HepG2 (cell line): Measurements from ENCODE around the gene CYP2A13. TPM values are rescaled to one million over a fixed set of nuclear protein-coding genes. Genes with fewer than 3 reads are reported as not detected.

ENCODE experiments used
- DMAP1 ChIP-seq: IDR thresholded peaks from 2 replicates; pipeline ENCODE4 v1.6.1; 2016
- GATAD2A ChIP-seq: IDR thresholded peaks from 2 replicates; pipeline ENCODE4 v1.6.1; 2016
- HNRNPLL ChIP-seq: fragments of 200-400 bp; formaldehyde crosslinking; IDR thresholded peaks from 2 replicates; pipeline ENCODE4 v1.6.1; 2017; ENCODE audit warnings: mild to moderate bottlenecking, low read depth, low read length; ENCODE audit not compliant: poor library complexity, severe bottlenecking
- KDM2A ChIP-seq: sonication (generic); formaldehyde crosslinking; IDR thresholded peaks from 2 replicates; pipeline ENCODE4 v1.4.0; 2020; ENCODE audit warnings: low read depth, missing genetic modification reagents, borderline replicate concordance
- RARA ChIP-seq: IDR thresholded peaks from 2 replicates; pipeline ENCODE4 v1.6.1; 2016; ENCODE audit warnings: missing genetic modification reagents, missing compliant biosample characterization
- RXRA ChIP-seq: sonication (generic); formaldehyde crosslinking; IDR thresholded peaks from 2 replicates; pipeline ENCODE4 v1.5.1; 2020; ENCODE audit warnings: missing genetic modification reagents
- RXRB ChIP-seq: IDR thresholded peaks from 2 replicates; pipeline ENCODE4 v1.6.1; 2016; ENCODE audit warnings: borderline replicate concordance, missing genetic modification reagents, missing compliant biosample characterization
- polyA plus RNA-seq, 8 experiments: library from polyadenylated mRNA; depleted of rRNA in 3 of 8; stranded (reverse) in 7 of 8; unstranded in 1 of 8; fragments of >200 nt; fragmentation: Illumina TruSeq in 4 of 8; extraction: Trizol in 4 of 8; gene quantifications; 2 replicates each; pipeline versions ENCODE4 v1.2.1 to v1.2.3, GENCODE V29; 2011 to 2016; ENCODE audit warnings: low read depth in 4 of 8, missing spikeins in 1 of 8, mixed read lengths in 1 of 8; ENCODE audit not compliant: insufficient read depth in 1 of 8
- total RNA-seq, 5 experiments: library from RNA; depleted of rRNA; stranded (reverse); fragments of >200 nt; fragmentation: Illumina TruSeq; extraction: Trizol; gene quantifications; 2 replicates each; pipeline ENCODE4 v1.2.3, GENCODE V29; 2016; ENCODE audit warnings: low read depth in 1 of 5
- TF ChIP-seq, protein P1 (sequence below), 2 experiments: sonication (generic) in 1 of 2; formaldehyde crosslinking in 1 of 2; IDR thresholded peaks; 2 replicates each; pipeline versions ENCODE4 v1.4.0 to v1.6.1; 2018 to 2020; ENCODE audit warnings: missing genetic modification reagents in 2 of 2, borderline replicate concordance in 1 of 2, low read depth in 1 of 2, mild to moderate bottlenecking in 1 of 2, missing biosample characterization in 1 of 2
- TF ChIP-seq, protein P2 (sequence below): sonication (generic); formaldehyde crosslinking; IDR thresholded peaks from 2 replicates; pipeline ENCODE4 v1.5.0; 2020; ENCODE audit warnings: mild to moderate bottlenecking, missing genetic modification reagents, moderate library complexity
- TF ChIP-seq, protein P3 (sequence below): sonication (generic); formaldehyde crosslinking; IDR thresholded peaks from 2 replicates; pipeline ENCODE4 v1.4.0; 2020; ENCODE audit warnings: mild to moderate bottlenecking, missing genetic modification reagents
- TF ChIP-seq, protein P4 (sequence below): sonication (generic); formaldehyde crosslinking; IDR thresholded peaks from 2 replicates; pipeline ENCODE4 v1.4.0; 2020; ENCODE audit warnings: missing genetic modification reagents
- TF ChIP-seq, protein P5 (sequence below): sonication (generic); formaldehyde crosslinking; IDR thresholded peaks from 2 replicates; pipeline ENCODE4 v1.4.0; 2020; ENCODE audit warnings: missing genetic modification reagents, borderline replicate concordance
- TF ChIP-seq, protein P6 (sequence below): sonication (generic); formaldehyde crosslinking; IDR thresholded peaks from 2 replicates; pipeline ENCODE4 v1.8.1; 2023; ENCODE audit warnings: mild to moderate bottlenecking, moderate library complexity, missing genetic modification reagents

Gene CYP2A13
- total and polyA plus RNA-seq, 2 of the 13 experiments (the other 11 are each of a cell fraction or from before 2014, with no cell fraction given), result not detected

DNA sequence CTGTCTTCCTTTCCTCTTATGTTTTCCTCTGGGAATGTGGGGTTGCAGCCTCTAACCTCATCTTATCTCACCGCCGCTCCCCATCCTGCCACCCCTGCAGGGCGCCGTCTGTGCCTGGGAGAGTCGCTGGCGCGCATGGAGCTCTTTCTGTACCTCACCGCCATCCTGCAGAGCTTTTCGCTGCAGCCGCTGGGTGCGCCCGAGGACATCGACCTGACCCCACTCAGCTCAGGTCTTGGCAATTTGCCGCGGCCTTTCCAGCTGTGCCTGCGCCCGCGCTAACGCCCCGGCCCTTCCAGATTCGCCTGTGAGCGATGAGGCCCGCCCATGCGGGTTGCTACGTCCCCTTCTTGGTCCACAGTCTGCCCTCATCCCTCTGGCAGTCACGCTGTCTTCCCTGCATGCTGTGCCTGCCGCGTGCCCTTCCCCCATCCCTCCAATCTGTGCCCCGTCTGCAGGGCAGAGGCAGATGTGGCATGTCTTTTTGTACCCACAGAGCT lies 39.6 kb downstream of the CYP2A13 start (continued):
- TF ChIP-seq, protein P1, sequence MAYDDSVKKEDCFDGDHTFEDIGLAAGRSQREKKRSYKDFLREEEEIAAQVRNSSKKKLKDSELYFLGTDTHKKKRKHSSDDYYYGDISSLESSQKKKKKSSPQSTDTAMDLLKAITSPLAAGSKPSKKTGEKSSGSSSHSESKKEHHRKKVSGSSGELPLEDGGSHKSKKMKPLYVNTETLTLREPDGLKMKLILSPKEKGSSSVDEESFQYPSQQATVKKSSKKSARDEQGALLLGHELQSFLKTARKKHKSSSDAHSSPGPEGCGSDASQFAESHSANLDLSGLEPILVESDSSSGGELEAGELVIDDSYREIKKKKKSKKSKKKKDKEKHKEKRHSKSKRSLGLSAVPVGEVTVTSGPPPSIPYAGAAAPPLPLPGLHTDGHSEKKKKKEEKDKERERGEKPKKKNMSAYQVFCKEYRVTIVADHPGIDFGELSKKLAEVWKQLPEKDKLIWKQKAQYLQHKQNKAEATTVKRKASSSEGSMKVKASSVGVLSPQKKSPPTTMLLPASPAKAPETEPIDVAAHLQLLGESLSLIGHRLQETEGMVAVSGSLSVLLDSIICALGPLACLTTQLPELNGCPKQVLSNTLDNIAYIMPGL (CRISPR knock-in tag; IDR thresholded peaks at IDR 0.05; ENCODE audit: borderline replicate concordance in 1 of 2, low read depth in 1 of 2), result peak; percentile 27 to 81; a peak in 2 of 4 replicates
- TF ChIP-seq HNRNPLL (peak; percentile 38), GATAD2A (CRISPR knock-in tag) (0 out of 2 replicates have a peak, but pooled peaks have one; percentile 24), RXRA (CRISPR knock-in tag) (peak; percentile 93), KDM2A (CRISPR knock-in tag) (peak; percentile 56; the same call in 1 of the 2 replicates), RARA (0 out of 2 replicates have a peak, but pooled peaks have one; percentile 17), DMAP1 (CRISPR knock-in tag) (0 out of 2 replicates have a peak, but pooled peaks have one; percentile 30), RXRB (peak; percentile 82)
- TF ChIP-seq, protein P2, sequence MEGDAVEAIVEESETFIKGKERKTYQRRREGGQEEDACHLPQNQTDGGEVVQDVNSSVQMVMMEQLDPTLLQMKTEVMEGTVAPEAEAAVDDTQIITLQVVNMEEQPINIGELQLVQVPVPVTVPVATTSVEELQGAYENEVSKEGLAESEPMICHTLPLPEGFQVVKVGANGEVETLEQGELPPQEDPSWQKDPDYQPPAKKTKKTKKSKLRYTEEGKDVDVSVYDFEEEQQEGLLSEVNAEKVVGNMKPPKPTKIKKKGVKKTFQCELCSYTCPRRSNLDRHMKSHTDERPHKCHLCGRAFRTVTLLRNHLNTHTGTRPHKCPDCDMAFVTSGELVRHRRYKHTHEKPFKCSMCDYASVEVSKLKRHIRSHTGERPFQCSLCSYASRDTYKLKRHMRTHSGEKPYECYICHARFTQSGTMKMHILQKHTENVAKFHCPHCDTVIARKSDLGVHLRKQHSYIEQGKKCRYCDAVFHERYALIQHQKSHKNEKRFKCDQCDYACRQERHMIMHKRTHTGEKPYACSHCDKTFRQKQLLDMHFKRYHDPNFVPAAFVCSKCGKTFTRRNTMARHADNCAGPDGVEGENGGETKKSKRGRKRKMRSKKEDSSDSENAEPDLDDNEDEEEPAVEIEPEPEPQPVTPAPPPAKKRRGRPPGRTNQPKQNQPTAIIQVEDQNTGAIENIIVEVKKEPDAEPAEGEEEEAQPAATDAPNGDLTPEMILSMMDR (CRISPR knock-in tag), result peak; percentile 53
- TF ChIP-seq, protein P3, sequence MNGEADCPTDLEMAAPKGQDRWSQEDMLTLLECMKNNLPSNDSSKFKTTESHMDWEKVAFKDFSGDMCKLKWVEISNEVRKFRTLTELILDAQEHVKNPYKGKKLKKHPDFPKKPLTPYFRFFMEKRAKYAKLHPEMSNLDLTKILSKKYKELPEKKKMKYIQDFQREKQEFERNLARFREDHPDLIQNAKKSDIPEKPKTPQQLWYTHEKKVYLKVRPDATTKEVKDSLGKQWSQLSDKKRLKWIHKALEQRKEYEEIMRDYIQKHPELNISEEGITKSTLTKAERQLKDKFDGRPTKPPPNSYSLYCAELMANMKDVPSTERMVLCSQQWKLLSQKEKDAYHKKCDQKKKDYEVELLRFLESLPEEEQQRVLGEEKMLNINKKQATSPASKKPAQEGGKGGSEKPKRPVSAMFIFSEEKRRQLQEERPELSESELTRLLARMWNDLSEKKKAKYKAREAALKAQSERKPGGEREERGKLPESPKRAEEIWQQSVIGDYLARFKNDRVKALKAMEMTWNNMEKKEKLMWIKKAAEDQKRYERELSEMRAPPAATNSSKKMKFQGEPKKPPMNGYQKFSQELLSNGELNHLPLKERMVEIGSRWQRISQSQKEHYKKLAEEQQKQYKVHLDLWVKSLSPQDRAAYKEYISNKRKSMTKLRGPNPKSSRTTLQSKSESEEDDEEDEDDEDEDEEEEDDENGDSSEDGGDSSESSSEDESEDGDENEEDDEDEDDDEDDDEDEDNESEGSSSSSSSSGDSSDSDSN (CRISPR knock-in tag), result peak; percentile 36; the same call in 1 of the 2 replicates
- TF ChIP-seq, protein P4, sequence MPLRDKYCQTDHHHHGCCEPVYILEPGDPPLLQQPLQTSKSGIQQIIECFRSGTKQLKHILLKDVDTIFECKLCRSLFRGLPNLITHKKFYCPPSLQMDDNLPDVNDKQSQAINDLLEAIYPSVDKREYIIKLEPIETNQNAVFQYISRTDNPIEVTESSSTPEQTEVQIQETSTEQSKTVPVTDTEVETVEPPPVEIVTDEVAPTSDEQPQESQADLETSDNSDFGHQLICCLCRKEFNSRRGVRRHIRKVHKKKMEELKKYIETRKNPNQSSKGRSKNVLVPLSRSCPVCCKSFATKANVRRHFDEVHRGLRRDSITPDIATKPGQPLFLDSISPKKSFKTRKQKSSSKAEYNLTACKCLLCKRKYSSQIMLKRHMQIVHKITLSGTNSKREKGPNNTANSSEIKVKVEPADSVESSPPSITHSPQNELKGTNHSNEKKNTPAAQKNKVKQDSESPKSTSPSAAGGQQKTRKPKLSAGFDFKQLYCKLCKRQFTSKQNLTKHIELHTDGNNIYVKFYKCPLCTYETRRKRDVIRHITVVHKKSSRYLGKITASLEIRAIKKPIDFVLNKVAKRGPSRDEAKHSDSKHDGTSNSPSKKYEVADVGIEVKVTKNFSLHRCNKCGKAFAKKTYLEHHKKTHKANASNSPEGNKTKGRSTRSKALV (CRISPR knock-in tag), result peak; percentile 52; the same call in 1 of the 2 replicates
- TF ChIP-seq, protein P5, sequence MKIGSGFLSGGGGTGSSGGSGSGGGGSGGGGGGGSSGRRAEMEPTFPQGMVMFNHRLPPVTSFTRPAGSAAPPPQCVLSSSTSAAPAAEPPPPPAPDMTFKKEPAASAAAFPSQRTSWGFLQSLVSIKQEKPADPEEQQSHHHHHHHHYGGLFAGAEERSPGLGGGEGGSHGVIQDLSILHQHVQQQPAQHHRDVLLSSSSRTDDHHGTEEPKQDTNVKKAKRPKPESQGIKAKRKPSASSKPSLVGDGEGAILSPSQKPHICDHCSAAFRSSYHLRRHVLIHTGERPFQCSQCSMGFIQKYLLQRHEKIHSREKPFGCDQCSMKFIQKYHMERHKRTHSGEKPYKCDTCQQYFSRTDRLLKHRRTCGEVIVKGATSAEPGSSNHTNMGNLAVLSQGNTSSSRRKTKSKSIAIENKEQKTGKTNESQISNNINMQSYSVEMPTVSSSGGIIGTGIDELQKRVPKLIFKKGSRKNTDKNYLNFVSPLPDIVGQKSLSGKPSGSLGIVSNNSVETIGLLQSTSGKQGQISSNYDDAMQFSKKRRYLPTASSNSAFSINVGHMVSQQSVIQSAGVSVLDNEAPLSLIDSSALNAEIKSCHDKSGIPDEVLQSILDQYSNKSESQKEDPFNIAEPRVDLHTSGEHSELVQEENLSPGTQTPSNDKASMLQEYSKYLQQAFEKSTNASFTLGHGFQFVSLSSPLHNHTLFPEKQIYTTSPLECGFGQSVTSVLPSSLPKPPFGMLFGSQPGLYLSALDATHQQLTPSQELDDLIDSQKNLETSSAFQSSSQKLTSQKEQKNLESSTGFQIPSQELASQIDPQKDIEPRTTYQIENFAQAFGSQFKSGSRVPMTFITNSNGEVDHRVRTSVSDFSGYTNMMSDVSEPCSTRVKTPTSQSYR (CRISPR knock-in tag), result peak; percentile 41; the same call in 1 of the 2 replicates
- TF ChIP-seq, protein P6, sequence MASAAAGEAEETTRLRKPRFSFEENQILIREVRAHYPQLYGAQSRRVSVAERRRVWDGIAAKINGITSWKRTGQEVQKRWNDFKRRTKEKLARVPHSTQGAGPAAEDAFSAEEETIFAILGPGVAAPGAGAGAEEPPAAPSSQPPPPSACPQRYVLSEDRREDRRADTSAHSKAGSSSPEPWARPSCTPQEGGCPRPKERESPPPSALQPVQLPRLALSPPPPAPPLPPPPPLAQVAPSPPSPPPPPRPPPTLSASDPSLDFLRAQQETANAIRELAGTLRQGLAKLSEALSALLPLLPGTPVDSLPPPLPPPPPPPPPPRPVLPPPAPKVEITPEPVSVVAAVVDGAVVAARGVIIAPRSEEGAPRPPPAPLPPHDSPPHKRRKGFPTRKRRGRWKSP (CRISPR knock-in tag), result peak; percentile 86; the same call in 1 of the 2 replicates
